Mesothelial cell of epicardium (in vitro differentiated cells): ENCODE data around the gene HBS1L. TPM values are rescaled to one million over a fixed set of nuclear protein-coding genes. Genes with fewer than 3 reads are reported as not detected.

Source experiments
- DNase-seq, 2 experiments: peaks; one replicate each; pipeline ENCODE4 v3.0.0; 2021; ENCODE audit warnings: low spot score in 2 of 2; ENCODE audit not compliant: unreplicated experiment in 2 of 2
- H3K27ac Mint-ChIP-seq: 2 replicates; pipeline ENCODE4 v1.8.0; 2021; ENCODE audit warnings: mixed read lengths
- H3K27me3 Mint-ChIP-seq: 2 replicates; pipeline ENCODE4 v1.8.0; 2021; ENCODE audit warnings: low read depth, mixed read lengths
- H3K36me3 Mint-ChIP-seq: 2 replicates; pipeline ENCODE4 v1.8.0; 2021; ENCODE audit warnings: mixed read lengths
- H3K4me1 Mint-ChIP-seq: 2 replicates; pipeline ENCODE4 v1.8.0; 2021; ENCODE audit warnings: mixed read lengths
- H3K4me3 Mint-ChIP-seq: 2 replicates; pipeline ENCODE4 v1.8.0; 2021; ENCODE audit warnings: mild to moderate bottlenecking, moderate library complexity, mixed read lengths
- H3K9me3 Mint-ChIP-seq: 2 replicates; pipeline ENCODE4 v1.8.0; 2021; ENCODE audit warnings: mixed read lengths
- total RNA-seq: library from RNA; stranded (reverse); gene quantifications from 3 replicates; pipeline ENCODE4 v1.2.1, GENCODE V29; 2021
- TF ChIP-seq, protein P1 (sequence below): fragments of 200-600 bp; sonication (generic); IDR thresholded peaks from one replicate; pipeline ENCODE4 v1.5.0; 2021; ENCODE audit warnings: antibody characterized with exemption; ENCODE audit not compliant: unreplicated experiment

HBS1L gene
- total RNA-seq, 1 donor from 2014 or later: 75.7 TPM

- Mint-ChIP-seq H3K27me3 (peaks cover 6% of the 10 kb centered on the region), H3K4me1 (no peaks in the 10 kb centered on the region), H3K4me3 (no peak overlapping the region), H3K27ac (no peak overlapping the region), H3K36me3 (peaks cover 2% of the 10 kb centered on the region), H3K9me3 (peaks cover 16% of the 10 kb centered on the region)
- DNase-seq: no peak
- TF ChIP-seq, protein P1, sequence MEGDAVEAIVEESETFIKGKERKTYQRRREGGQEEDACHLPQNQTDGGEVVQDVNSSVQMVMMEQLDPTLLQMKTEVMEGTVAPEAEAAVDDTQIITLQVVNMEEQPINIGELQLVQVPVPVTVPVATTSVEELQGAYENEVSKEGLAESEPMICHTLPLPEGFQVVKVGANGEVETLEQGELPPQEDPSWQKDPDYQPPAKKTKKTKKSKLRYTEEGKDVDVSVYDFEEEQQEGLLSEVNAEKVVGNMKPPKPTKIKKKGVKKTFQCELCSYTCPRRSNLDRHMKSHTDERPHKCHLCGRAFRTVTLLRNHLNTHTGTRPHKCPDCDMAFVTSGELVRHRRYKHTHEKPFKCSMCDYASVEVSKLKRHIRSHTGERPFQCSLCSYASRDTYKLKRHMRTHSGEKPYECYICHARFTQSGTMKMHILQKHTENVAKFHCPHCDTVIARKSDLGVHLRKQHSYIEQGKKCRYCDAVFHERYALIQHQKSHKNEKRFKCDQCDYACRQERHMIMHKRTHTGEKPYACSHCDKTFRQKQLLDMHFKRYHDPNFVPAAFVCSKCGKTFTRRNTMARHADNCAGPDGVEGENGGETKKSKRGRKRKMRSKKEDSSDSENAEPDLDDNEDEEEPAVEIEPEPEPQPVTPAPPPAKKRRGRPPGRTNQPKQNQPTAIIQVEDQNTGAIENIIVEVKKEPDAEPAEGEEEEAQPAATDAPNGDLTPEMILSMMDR: no peak
These were observed 31.2 kb upstream of the HBS1L start for GRCh38 chr6:135085700-135086413.

DNA sequence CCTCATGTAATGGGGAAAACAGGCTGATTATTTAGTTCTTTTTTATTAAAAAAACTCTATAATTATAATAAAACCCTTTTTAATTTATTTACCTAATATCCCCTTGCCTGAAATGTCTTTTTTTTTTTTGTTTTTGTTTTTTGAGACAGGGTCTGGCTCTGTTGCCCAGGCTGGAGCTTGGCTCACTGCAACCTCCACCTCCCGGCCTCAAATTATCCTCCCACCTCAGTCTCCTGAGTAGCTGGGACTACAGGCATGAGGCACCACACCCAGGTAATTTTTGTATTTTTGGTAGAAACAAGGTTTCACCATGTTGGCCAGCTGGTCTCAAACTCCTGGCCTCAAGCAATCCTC is 30.3 kb upstream of the HBS1L start:
- no peak overlapping the region for H3K27ac Mint-ChIP-seq
- H3K36me3 Mint-ChIP-seq: peaks cover 2% of the 10 kb centered on the region
- no peak overlapping the region for H3K4me3 Mint-ChIP-seq
- peaks cover 6% of the 10 kb centered on the region for H3K27me3 Mint-ChIP-seq
- TF ChIP-seq, protein P1: no peak
- no peak for DNase-seq
- no peaks in the 10 kb centered on the region for H3K4me1 Mint-ChIP-seq
- H3K9me3 Mint-ChIP-seq: peaks cover 16% of the 10 kb centered on the region

- Mint-ChIP-seq H3K4me3 (no peak overlapping the region), H3K27me3 (peaks cover 8% of the 10 kb centered on the region), H3K4me1 (no peaks in the 10 kb centered on the region), H3K36me3 (peaks cover 2% of the 10 kb centered on the region), H3K9me3 (peaks cover 16% of the 10 kb centered on the region), H3K27ac (no peak overlapping the region)
- TF ChIP-seq, protein P1: no peak
- no peak for DNase-seq
These were observed 29.6 kb upstream of the HBS1L start for GRCh38 chr6:135084001-135084915.

DNA sequence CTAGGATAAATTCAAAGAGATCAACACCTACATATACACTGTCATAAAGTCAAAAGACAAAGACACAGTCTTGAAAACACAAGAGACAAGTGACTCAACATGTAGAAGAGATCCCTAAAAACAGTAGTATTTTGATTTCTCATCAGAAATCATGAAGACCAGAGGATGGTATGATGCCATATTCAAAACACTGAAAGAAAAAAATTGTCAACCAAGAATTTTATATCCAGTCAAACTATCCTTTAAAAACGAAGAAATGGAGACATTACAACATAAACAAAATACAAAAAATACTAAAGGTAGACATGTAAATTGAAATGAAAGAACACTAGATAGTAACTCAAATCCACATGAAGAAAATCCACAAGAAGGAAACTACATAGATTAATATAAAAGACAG is 27.3 kb upstream of the HBS1L start:
- H3K27ac Mint-ChIP-seq: no peak overlapping the region
- peaks cover 16% of the 10 kb centered on the region for H3K9me3 Mint-ChIP-seq
- peaks cover 2% of the 10 kb centered on the region for H3K36me3 Mint-ChIP-seq
- H3K4me3 Mint-ChIP-seq: no peak overlapping the region
- no peaks in the 10 kb centered on the region for H3K4me1 Mint-ChIP-seq
- H3K27me3 Mint-ChIP-seq: peaks cover 11% of the 10 kb centered on the region
- no peak for DNase-seq
- TF ChIP-seq, protein P1: no peak

DNA sequence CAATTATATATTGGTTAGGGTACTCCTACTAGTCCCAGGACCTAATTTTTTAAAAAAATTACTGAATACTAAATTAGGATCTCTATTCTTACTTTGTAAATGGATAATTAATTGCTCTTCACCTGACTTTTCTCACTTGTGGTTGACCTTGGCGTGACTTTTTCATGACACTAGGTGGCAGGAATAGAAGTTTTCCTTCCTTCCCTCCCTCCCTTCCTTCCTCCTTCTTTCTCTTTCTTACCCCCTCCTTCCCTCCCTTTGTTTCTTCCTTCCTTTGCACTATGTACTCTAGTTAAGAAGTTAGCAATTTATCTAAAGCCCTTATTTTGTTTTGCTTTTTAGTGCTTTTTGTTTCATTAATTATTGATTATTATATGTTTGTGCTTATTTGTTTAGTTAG is 20.4 kb upstream of the HBS1L start:
- no peak overlapping the region for H3K4me3 Mint-ChIP-seq
- no peak for DNase-seq
- no peaks in the 10 kb centered on the region for H3K9me3 Mint-ChIP-seq
- no peaks in the 10 kb centered on the region for H3K36me3 Mint-ChIP-seq
- no peaks in the 10 kb centered on the region for H3K4me1 Mint-ChIP-seq
- peaks cover 34% of the 10 kb centered on the region for H3K27me3 Mint-ChIP-seq
- TF ChIP-seq, protein P1: no peak
- H3K27ac Mint-ChIP-seq: no peak overlapping the region
